GM19238 (cell line): ENCODE results near the gene NPTX1.
"Not testable (repeated sequence)": the region's sequence is repeated elsewhere in the genome, so short reads cannot be mapped to it uniquely, and the experiment has no call there.

Experiments
- DNase-seq: peaks from one replicate; pipeline ENCODE4 v3.0.0; 2011; ENCODE audit warnings: low spot score; ENCODE audit not compliant: insufficient read length

The NPTX1 gene

DNA sequence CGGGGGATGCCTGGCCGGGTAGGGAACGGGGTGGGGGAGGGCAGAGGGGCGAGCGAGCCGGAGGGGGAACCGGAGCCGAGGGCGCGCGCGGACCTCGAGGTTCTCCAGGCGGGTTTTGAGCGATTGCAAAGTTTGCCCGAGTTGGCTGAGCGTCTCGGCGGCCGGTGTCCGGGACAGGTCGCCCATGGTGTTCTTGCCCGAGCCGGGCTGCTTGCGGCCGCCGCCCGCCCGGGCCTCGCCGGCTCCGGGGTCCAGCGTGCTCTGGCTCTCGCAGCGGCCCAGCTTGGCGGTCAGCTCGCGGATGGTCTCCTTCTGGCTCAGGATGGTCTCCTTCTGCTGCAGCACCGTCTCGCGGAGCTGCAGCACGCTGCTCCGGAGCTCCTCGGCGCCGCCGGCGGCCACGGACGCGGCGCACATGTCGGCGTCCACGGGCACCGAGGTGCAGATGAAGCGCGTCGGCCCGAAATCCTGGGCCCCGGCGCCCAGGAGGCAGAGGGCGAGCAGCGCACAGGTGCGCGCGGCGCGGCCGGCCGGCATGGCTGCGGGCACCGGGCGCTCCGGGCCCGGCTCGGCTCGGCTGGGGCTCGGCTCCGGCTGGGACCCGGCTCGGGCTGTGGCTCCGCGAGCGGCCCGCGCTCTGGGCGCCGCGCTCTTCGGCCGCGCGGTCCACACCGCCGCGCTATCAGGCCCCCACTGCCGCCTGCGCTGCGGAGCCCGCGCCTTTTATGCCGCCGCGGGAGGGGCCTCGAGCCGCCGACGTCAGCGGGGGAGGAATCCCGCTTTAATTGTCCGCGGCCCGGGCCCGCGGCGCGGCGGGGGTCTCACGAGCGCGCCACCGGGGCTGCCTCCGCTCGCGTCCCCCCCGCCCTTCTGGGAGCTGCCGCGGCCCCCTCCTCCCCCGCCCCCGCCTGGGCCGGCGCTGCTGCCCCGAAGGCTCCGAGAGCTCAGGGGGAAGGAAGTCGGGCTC, at the start of gene NPTX1:
TSS of gene NPTX1 (minus strand) at position 698 of the 967 bp plus-strand sequence. CDS start at position 537, 161 bp downstream.
- no peak for DNase-seq

DNA sequence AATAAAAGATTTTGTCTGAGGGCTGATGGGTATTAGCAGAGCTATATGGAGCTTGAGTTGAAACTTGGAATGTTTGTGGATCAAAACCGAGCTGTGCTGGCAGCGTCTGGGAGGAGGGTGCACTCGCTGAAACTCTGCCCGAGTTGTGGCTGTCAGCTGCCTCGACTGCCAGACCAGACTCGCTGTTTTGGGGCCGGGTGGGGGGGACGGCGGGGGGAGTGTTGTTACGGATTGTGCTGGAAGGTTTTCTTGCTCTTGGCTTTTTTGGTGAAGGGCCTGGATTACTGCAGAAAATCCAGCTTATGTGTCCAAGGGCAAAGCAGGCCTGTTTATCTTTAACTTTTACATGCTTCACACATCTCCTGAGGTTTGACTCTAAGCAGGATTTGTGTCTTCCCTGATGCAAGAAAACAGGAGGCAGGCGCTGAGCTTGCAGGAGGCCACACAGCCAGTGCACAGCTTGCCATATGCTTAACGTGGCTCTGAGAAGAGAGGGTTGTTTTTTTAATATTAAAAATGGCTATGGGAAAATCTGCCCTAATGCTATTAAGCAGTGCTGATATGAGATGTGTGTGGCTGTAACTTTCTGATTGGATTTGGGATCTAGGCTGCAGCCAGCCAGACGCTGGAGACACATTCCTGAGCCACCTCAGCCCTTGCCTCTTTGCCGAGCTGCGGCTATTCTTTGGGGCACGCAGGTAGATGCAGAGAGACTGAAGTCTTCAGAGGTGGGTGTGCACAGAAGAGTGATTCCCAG, 47.7 kb upstream of the NPTX1 start:
- DNase-seq: no peak

DNA sequence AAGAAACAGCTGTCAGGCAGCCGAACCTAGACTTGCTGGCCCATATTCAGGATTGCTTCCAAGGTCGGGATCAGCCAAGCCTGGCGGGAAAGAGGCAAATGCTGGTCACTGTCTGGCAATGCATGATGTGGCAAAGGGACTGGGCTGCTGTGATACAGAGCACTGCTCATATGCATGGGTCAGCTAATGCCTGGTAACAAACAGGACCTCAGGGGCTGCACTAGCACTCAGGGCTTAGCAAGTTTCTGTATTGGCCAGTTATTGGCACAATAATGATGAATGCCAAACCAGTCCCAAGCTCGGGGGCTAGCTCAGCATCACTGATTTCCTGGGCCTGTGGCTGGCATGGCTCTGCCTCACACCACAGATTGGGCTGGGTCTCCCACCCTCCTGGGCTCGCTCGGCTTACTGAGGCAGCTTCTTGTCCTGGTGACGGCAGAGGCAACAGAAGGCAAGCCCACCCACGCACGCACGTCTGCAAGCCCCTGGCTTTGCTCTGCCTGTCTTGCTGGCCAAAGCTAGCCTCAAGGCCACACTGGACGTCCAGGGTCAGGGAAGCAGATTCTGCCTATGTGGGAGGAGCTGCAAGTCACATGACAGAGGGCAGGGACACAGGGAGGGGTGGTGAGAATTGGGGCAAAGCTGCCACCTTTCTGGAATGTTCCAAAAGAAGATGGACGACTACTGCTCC, 46.8 kb upstream of the NPTX1 start:
- no peak for DNase-seq

DNA sequence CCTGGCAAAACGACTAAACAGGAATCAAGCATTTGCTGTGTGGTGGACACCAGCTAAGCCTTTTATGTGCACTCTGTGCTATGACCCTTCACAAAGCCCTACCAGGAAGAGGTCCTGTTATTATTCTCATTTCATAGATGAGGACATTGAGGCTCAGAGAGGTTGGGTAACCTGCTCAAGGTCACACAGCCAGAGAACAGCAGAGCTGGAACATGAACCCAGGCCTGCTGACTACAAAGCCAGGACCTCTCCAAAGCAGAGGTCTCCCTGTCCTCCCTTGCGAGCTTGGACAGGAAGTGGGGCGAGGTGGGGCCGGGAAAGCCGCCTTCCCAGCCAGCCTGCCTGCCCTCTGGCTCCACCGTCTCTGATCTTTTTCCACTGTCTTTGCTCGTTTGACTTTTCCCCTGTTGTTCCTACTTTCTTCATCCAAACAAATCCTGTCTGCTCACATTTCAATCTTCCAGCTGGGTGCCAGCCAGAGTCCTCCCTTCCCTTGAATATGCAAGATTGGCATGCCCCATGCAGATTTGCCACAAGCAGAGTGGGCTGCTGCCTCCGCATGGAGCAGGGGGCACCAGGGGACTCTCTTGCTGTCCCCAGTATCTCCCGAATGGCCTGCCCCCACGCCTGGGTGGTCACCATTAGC, 44.5 kb upstream of the NPTX1 start:
- no peak for DNase-seq

- no peak for DNase-seq
These were observed 42.8 kb upstream of the NPTX1 start for GRCh38 chr17:80519091-80519781.

DNA sequence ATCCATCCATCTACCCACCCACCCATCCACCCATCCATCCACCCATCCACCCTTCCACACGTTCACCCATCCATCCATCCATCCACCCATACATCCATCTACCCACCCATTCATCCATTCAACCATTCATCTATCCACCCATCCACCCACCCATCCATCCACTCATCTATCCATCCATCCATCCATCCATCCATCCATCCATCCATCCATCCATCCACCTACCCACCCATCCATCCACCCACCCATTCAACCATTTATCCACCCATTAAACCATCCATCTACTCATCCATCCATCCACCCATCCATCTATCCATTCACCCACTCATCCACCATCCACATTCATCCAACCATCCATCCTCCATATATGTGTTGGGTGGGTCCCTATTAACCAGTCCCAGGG, 42.0 kb upstream of the NPTX1 start:
- no peak for DNase-seq

- DNase-seq: no peak
These were observed 41.2 kb upstream of the NPTX1 start for GRCh38 chr17:80517641-80518040.

DNA sequence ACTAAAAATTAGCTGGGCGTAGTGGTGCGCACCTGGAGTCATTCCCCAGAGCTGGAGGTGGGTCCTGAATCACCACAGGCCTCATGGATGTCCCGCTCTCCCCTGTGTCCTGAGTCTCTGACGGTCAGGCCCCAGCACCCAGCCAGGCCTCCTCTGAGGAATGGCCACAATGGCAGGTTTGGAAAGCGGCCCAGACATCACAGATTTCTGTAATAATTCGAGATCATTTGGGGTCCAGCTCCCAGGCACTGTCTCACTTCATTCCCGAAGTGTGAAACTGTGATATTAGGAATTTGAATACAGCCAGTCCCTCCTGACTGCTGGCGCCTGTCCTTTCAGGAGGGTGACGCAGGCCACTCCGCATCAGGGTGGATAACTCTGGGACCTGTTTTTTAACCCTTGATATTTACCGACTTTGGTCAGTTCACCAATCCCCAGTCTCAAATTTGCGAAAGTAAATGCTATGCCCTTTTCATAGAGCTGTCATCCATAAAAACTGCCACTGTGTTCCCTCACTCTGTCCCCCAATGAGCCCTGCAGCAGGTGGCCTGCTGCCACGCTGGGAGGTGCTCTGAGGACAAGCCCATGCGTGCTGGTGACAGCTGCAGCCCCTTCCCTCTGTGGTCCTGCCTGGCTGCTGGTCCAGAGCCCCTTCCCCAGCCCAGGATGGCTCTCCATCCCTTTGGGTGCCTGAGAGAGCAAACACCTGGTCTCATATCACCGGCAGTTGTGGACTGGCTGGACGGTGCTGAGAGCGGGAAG, 39.9 kb upstream of the NPTX1 start:
- no peak for DNase-seq

DNA sequence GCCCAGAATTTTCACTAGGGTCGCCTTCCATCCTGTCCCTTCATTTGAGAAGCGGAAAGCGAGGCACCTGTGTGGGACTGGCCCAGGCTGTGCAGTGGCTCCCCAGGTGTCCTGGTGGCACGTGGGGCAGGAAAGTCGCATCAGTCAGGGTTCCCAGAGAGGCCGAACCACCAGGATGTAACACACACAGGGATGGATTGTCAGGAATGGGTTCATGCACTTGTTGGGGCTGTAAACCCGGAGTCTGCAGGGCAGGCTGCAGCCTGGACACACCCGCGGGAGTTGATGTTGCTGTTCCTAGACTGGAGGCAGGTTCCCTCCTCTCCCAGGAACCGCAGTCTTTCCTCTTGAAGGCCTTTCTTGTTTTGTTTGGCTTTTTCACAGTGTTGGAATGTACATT, 37.5 kb upstream of the NPTX1 start:
- no peak for DNase-seq

- DNase-seq: no peak
These were observed 36.8 kb upstream of the NPTX1 start for GRCh38 chr17:80513201-80513600.

GRCh38 chr17:80512233-80512632, 35.8 kb upstream of the NPTX1 start:
- no peak for DNase-seq

DNA sequence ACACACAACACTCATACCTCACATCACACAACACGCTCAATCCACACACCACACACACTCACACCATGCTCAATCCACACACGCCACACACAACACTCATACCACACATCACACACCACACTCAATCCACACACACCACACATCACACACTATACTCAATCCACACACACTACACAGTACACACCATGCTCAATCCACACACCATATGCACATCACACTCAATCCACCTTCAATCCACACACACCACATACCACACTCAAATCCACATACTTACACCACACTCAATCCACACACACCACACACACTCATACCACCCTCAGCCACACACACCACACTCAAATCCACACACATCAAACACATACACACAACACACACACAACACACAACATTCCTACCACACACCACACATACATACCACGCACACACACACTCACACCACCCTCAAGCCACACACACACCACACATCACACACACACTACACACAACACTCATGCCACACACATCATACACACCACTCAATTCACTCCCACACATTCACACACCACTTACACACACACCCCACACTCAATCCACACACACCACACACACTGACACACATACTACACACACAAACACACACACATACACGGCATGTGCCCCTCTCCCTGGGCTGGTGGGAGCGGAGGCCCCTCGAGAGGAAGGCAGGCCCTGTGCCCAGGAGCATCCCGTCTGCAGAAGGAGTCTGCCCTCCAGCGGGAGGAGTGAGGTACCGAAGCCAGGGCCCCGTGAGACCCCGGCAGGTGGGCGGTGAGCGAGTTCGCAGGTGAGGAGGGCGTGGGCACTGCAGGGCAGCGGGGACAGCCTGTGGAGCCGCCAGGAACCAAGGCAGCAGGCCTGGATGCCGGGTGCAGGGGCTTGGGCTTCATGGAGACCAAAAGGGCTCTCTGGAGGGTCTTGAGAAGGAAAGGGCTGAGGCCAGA, 35.1 kb upstream of the NPTX1 start:
- DNase-seq: no peak

- no peak for DNase-seq
These were observed 34.4 kb upstream of the NPTX1 start for GRCh38 chr17:80510772-80511171.

DNA sequence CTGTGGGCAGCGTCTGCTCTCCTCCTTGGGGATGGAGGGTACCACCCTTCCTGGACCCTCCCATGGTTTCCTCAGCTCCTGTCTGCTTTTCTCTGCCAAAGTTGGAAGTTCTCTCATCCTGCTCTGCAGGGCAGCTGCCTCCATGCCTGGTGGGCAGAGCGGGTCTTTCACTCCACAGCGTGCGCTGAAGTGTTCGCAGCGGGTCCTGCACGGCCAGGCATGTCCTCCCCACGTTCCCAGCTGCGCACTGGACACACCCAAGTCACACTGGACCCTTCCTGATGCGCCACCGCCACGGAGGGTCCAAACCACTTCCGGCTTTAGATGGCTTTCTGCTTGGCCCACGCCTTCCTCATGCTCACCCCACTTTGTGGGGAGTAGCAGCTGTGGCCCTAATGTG, 33.7 kb upstream of the NPTX1 start:
- no peak for DNase-seq

- DNase-seq: no peak
These were observed 32.9 kb upstream of the NPTX1 start for GRCh38 chr17:80509311-80509710.

- DNase-seq: no peak
These were observed 31.6 kb upstream of the NPTX1 start for GRCh38 chr17:80507965-80508364.

GRCh38 chr17:80507177-80507576, 30.8 kb upstream of the NPTX1 start:
- DNase-seq: not testable (repeated sequence)

GRCh38 chr17:80504686-80505413, 28.4 kb upstream of the NPTX1 start:
- no peak for DNase-seq
